Upper lobe of left lung (tissue), 4 donors: ENCODE measurements around the gene RAB8B.

Experiments used
- CTCF ChIP-seq, 6 experiments: fragments of 450-650 bp in 4 of 6; fragments of 200-600 bp in 2 of 6; sonication (generic) in 2 of 6; IDR thresholded peaks; one replicate each; pipeline ENCODE4 v1.5.1; 2016 to 2019; ENCODE audit warnings: antibody characterized with exemption in 6 of 6
- POLR2A ChIP-seq, 4 donors: fragments of 450-650 bp; IDR thresholded peaks; one replicate each; pipeline ENCODE4 v1.5.1; 2016 to 2017; ENCODE audit warnings: antibody characterized with exemption in 4 of 4, mild to moderate bottlenecking in 2 of 4
- POLR2AphosphoS5 ChIP-seq, 2 donors: sonication (generic); formaldehyde crosslinking; IDR thresholded peaks; one replicate each; pipeline ENCODE4 v1.5.1; 2017; ENCODE audit warnings: antibody characterized with exemption in 2 of 2

- TF ChIP-seq CTCF (IDR thresholded peaks at IDR 0.05) (no peak), POLR2A (IDR thresholded peaks at IDR 0.05) (no peak), POLR2AphosphoS5 (IDR thresholded peaks at IDR 0.05) (no peak)
These were observed 50.7 kb downstream of the RAB8B start for GRCh38 chr15:63240109-63240508.
